H1 (cell line): ENCODE measurements around the gene LBH. TPM values are rescaled to one million over a fixed set of nuclear protein-coding genes. Genes with fewer than 3 reads are reported as not detected.

Experiments used
- CEBPB ChIP-seq: IDR thresholded peaks from 2 replicates; pipeline ENCODE4 v1.6.1; 2012; ENCODE audit warnings: low read depth, low read length
- CHD7 ChIP-seq: fragments of 300-600 bp; sonication (generic); IDR thresholded peaks from 2 replicates; pipeline ENCODE4 v1.7.1; 2012; ENCODE audit warnings: low read length, moderate library complexity, mild to moderate bottlenecking, inconsistent platforms; ENCODE audit not compliant: insufficient replicate concordance
- CTCF ChIP-seq, 3 experiments: IDR thresholded peaks; 1 replicate in 2 of 3; 2 replicates in 1 of 3; pipeline versions ENCODE4 v1.5.1 to v1.6.1; 2011; ENCODE audit warnings: low read length in 3 of 3, mild to moderate bottlenecking in 3 of 3, inconsistent platforms in 2 of 3, low read depth in 1 of 3, moderate library complexity in 1 of 3; ENCODE audit not compliant: insufficient read depth in 1 of 3; ENCODE audit errors: control extremely low read depth in 1 of 3
- HDAC6 ChIP-seq: IDR thresholded peaks from one replicate; pipeline ENCODE4 v1.7.1; 2012; ENCODE audit warnings: low read depth, mild to moderate bottlenecking, inconsistent platforms, low read length, moderate library complexity
- JUND ChIP-seq: IDR thresholded peaks from 2 replicates; pipeline ENCODE4 v1.6.1; 2011; ENCODE audit warnings: mild to moderate bottlenecking, improper control_type of control experiment, low read length
- MAX ChIP-seq: IDR thresholded peaks from 2 replicates; pipeline ENCODE4 v1.6.1; 2012; ENCODE audit warnings: inconsistent platforms
- RNF2 ChIP-seq: fragments of 200-900, 300-1000 bp; sonication (generic); IDR thresholded peaks from 2 replicates; pipeline ENCODE4 v1.7.1; 2016; ENCODE audit warnings: borderline replicate concordance, low read depth, mild to moderate bottlenecking, antibody characterized with exemption, low read length; ENCODE audit not compliant: poor library complexity, severe bottlenecking; ENCODE audit errors: missing control alignments
- polyA plus RNA-seq, 7 experiments: library from polyadenylated mRNA; depleted of rRNA in 3 of 7; stranded (reverse) in 5 of 7; unstranded in 2 of 7; fragments of >200 nt in 5 of 7; fragments of 200-250 nt in 2 of 7; gene quantifications; 1 replicate in 5 of 7; 2 replicates in 1 of 7; 4 replicates in 1 of 7; pipeline versions ENCODE4 v1.2.1 to v1.2.3, GENCODE V29; 2011 to 2013; ENCODE audit warnings: missing spikeins in 2 of 7, mixed read lengths in 2 of 7
- total RNA-seq: library from RNA; stranded (reverse); fragmentation: NEBNext Ultra II Directional; extraction: Animal tissue kit (Norgen Biotek cat#: 25700); gene quantifications from 2 replicates; pipeline ENCODE4 v1.2.1, GENCODE V29; 2021

The LBH gene
- total and polyA plus RNA-seq, 2 of the 8 experiments (the other 6 are each of a cell fraction or from before 2014, with no cell fraction given), result 25.7 to 34.5 TPM

GRCh38 chr2:30231212-30231995, at the start of gene LBH (continued):
- TF ChIP-seq CHD7 (no peak), HDAC6 (no peak), CTCF (IDR thresholded peaks at IDR 0.05; ENCODE audit: control extremely low read depth in 1 of 3, insufficient read depth in 1 of 3, low read depth in 1 of 3, low read length in 3 of 3) (no peak), CEBPB (no peak), MAX (no peak), JUND (no peak), RNF2 (no peak)
